Stimulated activated naive CD4-positive, alpha-beta T cell treated with Interleukin-2 at 50 U/mL for 16 hours (primary cell): Measurements from ENCODE around the gene PIP4P1.
"Not testable (repeated sequence)": the region's sequence is repeated elsewhere in the genome, so short reads cannot be mapped to it uniquely, and the experiment has no call there.

ENCODE experiments used
- DNase-seq: peaks from one replicate; lab custom pipeline; 2025; lab: John Stamatoyannopoulos, UW

The PIP4P1 gene

DNA sequence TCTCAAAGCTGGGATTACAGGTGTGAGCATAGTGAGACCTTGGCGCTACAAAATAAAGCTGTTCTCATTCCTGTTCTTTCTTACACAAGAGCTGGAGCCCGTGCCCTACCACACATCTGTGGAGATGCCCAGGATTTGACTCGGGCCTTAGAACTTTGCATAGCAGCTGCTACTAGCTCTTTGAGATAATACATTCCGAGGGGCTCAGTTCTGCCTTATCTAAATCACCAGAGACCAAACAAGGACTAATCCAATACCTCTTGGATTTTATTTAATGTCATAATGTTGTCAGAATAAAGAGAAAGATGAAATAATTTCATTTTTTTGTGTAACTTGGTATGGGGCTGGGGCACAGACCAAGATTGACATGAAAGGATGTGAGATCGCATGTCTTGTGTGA is 15.5 kb upstream of the PIP4P1 start:
- DNase-seq, result no peak

DNA sequence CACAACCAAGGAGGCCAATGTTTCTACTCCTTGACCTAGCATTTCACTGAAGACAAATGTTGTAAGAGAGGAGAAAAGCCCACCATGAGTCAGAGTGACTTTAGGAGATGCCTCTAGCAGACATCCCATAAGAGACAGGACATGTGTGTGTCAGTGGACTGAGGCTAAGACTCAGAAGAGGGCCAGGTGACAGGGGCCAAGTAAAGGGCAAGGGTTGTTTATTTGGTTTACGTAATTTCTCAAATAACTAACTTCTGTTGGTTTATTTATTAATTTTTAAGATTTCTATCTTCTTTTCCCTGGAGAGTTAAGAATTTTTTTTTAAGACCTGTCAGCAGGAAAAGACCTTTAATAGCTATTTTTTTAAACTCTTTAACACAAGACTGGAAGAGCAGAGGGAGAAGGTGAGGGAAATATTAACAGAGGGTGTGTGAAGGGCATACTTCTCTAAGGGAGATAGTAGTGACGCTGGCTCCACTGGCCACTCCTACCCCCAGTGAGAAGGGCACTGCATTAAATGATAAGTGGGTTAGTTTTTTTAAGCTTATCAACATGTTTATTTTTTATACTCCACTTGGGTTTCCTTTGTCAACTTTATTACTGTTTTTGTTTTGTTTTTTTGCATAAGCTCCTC is 11.4 kb upstream of the PIP4P1 start:
- no peak for DNase-seq

DNA sequence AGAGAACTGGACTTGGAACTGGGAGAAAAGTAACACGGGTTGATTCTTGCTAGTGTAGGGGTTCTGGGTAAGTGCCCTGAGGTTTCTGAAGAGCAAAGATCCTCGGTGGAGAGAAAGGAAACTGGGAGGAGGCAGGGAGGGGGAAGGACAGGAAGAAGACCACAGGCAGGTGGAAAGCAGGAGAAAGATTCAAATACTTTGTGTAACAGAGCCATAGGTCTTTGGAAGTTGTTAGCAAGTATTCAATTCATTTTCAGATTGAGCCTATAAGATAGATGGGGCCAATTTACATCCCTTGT is 9.3 kb upstream of the PIP4P1 start:
- DNase-seq, result no peak

DNA sequence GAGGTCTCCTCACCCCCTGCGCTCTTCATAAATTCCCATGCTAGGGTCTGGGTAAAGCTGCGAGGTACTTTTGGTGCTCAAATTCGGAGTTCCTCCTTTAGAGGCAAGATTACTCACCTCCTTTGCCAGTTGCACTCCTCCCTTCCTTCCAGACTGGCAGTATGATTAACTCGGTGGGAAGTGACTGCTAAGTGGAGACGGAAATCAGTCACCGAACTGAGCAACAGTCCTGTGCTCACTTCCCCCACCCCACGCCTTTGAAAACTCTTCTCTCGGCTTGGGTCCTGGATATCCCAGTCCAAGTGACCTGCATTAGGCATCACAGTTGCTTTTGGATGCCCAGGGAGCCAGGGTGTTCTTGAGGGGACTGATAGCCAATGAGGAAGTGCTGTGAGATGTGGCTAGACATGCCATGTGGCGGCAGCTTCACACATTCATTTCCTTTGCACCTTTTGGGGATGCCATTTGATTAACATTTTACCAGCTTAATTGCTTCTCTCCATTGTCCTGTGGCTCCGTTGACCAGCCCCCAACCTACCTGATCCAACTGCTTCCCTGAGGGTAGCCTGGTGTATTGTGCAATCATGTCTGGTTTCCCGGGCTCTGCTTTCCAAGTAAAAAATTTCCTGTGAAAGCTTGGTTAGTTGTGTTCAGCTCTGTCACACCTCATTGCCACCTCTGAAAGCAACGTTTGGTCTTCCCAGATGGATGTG is 8.8 kb upstream of the PIP4P1 start:
- peak; percentile 67 for DNase-seq

DNA sequence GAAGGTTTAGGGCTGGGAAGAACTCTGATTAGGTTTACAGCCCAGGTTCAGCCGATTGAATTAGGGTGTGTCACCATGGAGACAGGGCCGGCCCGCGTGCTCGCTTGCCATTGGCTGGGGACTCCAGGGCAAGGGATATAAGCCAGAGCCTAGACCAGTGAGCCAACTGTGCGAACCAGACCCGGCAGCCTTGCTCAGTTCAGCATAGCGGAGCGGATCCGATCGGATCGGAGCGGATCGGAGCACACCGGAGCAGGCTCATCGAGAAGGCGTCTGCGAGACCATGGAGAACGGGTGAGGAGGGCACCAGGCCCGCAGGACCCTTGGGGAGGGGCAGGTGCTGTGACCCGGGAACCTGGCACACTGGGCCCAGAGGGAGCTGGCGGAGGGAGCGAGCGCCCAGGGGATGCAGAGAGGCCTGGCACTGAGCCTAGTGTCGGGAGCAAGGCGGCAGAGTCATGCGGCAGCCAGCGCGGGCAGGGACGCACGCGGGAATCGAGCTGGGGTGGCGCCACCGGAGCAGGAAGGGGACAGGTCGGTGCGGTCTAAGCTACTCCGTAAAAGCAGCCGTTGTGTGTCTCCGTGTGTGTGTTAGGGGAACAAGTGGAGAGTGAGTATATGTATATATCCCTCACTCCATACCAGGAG is 8.1 kb upstream of the PIP4P1 start, which contains the start of gene PNP:
TSS of gene PNP (plus strand) at position 165 of the 648 bp plus-strand sequence. CDS start at position 284, 119 bp downstream.
- DNase-seq, result peak; percentile 84

DNA sequence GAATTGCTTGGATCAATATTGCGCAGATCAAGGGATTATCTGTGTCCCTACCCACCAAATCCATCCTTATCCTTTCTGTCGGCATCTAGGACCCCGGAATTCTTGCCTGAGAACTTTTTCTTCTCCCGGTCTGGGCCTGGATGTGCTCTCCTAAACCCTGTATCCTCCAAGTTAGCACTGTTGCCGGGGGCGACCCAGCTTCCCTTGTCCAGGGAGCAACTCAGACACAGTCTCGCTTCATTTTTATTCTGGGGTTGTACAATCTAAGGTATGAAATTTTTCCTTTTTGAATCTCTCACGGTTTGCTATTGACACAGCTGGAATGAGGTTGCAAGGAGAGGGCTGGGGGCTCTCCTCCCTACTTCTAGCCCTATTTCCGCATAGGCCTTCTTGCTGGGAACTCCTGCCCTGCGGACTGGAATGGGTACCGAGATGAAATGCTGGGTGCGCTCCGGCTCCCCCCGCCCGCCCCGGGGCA is 7.6 kb upstream of the PIP4P1 start:
- no peak for DNase-seq

DNA sequence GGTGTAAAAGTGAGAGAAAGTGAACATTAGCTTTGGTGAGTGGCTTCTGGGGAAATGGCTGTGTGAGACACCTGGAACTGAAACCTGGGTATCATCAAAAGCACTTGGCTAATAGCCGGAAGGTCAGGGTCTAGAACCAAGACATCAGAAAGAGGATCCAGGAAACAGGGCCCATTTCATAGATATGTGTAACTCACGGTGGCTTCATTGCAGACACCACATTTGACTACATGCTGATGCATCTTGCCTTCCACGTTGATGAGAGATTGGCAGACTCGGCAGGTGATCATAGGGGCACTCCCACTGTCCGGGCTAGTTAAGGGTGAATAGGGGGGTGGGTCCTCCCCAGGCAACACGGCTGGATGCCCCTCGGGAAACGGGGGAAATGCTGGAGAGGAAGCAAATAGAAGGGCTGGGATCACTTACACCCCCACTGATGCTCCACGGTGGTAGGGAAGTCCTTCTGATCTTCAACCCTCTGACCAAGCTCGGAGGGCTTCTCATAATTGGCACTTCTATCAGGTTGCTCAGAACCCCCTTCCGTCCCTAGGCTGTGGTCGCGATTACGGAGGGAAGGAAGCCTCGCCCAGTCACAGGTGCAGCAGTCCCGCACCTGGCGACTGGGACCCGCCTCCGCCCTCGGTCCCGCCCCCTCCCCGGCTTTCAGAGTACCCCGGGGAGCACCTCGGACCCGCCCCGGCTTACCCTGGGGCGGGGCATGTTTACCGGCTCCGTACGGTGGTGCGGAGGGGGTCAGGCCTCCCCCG is 593 bp downstream of the PIP4P1 start:
- DNase-seq, result peak; percentile 62

DNA sequence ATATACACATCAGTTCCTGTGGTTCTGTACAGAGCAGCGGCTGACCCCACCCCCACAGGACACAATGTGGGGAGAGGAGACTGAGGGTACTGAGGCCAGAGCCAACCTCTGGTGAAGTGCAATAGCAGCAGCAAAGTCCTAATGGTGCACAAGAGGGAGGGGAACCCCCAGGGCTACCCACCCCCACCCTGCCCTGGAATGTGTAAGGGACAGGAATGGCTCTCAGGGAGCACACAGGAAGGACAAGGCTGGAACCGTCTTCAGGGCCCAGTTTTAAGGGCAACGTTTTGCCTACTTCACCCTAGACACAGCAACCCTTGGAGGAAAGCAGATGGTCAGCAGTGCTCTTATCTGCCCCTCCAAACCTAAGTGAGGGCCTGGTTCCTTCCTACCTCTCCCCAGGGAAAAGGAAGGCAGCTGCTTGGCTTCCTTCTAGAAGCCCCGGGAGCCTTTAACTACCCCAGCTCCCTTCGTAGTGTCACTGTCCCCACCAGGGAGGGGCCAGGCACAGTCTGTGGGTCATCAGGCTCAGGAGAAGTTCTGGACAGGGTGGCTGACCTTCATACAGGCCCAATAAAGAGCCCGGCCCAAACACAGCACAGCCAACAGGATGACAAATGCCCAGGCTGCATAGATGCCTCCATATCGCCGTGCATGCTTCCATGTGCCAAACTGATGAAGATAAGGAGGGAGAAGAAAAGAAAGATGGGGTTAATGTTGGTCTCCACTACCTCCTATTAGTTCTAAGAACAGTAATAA is 3.0 kb downstream of the PIP4P1 start:
- no peak for DNase-seq

DNA sequence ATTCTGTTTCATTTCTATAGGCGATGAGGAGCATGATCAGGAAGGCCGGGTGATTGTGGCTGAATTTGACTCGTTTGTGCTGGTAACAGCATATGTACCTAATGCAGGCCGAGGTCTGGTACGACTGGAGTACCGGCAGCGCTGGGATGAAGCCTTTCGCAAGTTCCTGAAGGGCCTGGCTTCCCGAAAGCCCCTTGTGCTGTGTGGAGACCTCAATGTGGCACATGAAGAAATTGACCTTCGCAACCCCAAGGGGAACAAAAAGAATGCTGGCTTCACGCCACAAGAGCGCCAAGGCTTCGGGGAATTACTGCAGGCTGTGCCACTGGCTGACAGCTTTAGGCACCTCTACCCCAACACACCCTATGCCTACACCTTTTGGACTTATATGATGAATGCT is 4.3 kb downstream of the PIP4P1 start:
- DNase-seq, result no peak

DNA sequence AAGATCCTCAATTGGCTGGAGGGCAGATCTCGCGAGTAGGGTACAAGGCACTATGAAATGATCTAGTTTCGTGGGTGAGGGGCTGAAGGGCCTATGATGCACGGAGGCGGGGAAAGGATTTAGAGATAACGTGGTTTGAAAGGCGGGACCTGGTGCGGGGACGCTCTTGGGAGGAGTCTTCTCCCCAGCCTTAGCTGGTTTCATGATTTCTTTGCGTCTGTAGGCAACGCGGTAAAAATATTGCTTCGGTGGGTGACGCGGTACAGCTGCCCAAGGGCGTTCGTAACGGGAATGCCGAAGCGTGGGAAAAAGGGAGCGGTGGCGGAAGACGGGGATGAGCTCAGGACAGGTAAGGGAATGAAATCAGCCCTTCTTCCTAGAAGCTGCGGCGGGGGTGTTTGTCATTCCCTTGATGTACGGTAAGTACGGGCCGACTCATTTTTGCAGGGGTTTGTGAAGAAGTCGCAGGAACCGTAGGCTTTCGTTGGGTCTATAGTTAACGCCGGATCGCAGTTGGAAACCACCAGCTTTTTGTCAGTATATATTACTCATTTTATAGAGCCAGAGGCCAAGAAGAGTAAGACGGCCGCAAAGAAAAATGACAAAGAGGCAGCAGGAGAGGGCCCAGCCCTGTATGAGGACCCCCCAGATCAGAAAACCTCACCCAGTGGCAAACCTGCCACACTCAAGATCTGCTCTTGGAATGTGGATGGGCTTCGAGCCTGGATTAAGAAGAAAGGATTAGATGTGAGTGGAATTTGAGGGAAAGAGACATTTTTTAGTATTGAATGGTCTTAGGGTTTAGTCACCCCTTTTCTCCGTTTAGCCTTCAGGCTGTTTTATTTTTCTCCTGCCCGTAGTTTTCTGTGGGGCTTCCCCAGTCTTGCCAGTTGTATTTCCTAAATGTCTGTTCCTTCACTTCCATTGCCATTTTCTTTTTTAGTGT is 5.6 kb downstream of the PIP4P1 start:
- peak; percentile 87 for DNase-seq

DNA sequence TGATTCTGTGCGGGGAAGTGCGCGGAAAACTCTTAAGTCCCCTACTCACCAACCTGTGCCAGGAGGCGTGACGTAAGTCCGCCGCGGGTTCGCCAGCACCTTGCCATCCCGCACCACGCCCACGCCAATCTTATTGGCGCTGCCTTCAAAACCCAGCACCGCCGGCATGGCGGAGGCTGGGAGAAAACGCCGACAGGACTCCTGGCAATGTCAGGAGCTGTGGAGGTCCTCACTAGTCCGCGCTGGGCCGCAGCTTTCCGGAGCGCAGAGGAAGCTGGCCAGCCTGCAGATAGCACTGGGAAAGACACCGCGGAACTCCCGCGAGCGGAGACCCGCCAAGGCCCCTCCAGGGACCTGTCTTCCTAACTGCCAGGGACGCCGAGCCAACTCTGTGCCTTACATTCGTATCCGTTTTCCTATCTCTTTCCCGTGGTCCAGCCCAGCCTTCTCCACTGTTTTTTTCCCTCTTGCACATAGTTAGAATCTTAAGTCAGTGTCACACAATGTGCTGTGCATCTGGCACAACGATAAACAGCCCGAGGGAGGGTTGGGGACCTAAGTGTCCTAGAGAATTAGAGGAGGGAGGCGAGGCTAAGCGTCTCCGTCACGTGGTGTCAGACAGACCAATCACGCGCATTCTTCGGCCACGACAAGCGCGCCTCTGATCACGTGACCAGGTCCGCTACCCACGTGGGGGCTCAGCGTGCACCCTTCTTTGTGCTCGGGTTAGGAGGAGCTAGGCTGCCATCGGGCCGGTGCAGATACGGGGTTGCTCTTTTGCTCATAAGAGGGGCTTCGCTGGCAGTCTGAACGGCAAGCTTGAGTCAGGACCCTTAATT is 6.5 kb downstream of the PIP4P1 start, which contains the start of the genes APEX1 and OSGEP:
TSS of gene APEX1 (plus strand) at position 711 of the 839 bp plus-strand sequence. CDS start 420 bp downstream, outside the sequence.
TSS of gene OSGEP (minus strand) at position 297 of the 839 bp plus-strand sequence. CDS start at position 168, 129 bp downstream.
- DNase-seq, result peak; percentile 98

DNA sequence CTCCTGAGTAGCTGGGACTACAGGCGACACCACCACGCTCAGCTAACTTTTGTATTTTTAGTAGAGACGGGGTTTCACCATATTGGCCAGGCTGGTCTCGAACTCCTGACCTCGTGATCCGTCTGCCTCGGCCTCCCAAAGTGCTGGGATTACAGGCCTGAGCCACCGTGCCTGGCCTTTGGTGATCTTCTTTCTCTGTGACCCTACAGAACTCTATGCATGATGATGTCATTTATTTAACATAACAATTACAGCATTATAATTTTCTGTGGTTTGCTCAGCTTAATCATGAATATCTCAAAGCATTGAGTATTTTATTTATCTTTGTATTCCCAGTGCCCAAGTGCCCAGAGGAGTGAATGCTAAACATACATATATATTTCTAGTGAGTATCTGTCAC is 8.4 kb downstream of the PIP4P1 start:
- not testable (repeated sequence) for DNase-seq

DNA sequence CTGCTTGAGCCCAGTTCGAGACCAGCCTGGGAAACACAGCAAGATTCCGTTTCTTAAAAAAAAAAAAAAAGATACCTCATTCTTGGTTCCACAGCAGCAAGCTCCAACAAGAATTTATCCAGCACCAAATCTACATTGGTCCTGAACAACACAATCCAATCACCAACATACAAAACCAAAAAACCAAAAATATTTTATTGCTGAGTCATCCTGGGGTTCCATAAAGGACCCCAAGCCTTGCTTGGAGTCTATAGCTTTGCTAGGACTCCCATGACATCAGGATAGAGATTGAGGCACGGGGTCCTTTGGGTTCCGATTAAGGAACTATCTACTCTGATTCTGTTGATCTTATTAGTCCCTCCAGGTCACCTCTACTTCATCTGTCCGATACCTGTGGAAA is 14.3 kb downstream of the PIP4P1 start:
- DNase-seq, result no peak

DNA sequence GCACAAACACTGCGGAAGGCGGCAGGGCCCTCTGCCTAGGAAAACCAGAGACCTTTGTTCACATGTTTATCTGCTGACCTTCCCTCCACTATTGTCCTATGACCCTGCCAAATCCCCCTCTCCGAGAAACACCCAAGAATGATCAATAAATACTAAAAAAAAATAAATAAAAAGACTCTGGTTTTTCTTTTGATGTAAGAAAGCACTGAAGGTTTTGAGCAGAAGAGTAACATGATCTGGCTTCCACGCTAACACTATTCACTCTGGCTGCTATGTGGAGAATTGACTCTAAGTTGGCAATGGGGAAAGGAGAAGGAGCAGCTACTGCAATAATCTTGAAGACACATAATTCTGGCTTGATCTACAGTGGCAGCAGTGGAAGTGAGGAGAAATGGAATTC is 17.6 kb downstream of the PIP4P1 start:
- not testable (repeated sequence) for DNase-seq

DNA sequence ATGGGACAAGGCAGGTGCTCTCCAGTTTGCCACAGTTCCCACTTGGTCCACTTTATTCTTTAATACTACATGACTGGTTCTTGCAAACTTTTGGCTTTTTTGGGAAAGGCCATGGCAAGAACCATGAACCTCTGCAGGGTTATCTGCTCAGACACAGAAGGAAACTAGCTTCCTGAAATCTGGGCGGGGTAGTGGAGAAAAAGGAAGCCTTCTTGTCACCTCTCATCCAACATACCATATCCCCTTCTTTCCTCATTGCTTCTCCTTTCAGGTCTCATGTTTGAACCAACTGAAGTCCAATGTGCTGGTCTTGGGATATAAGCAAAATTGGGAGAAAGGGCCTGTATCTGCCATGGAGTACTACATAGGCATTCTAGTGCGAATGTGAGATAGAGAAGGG is 19.8 kb downstream of the PIP4P1 start:
- DNase-seq, result no peak

DNA sequence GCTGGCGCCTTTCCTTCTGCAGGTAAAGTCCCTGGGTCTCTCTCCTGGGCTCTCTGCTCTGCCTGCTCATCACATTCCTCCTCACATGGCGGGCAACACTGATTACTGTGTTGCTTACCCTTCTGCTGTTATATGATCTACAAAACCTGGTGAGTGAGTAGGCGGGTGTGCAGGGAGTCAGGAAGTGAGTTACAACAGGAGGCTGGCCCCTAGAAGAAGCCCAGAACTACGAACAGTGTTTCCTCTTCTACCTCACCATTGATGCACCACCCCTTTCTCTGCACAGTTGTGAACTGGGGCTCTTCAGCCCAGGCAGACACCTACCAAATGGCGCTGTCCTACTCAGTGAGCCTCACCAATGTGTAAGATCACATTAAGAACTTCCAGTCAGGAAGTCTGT is 20.4 kb downstream of the PIP4P1 start:
- no peak for DNase-seq

DNA sequence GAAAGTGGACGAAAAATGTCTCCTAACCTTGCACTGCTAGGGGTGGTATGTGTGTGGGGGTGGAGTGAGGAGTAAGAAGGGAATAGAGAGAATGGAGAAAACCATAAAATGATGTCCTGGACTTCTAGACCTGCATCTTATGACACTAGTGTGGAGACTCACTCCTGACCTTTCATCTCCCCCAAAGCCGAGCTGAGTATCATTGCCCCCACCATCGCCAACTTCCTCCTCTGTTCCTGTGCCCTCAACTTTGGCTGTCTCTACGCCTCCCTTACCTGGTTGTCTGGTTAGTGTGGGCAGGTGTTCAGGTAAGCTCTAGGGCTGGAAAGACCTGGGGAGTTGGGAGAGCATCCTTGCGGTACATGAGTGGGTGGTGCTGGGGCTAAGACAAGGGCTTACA is 20.8 kb downstream of the PIP4P1 start:
- no peak for DNase-seq

DNA sequence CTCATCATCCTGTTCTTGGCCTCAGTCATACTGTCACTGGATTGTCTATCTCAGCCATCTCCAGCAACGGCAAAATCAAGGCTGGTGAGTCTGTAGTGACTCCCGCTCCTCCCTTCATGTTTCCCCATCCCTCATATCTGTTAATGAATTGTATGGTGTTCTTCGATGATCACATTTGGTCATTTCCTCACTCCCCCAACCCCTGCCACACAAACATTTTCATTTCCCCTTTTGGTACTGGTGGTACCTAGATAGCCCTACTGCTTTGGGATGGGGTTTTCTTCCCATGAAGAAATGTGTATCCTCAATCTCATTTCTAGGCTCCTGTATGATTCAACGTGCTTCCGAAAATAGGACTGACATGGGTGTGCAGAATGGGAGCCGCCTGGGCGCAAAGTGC is 22.6 kb downstream of the PIP4P1 start:
- DNase-seq, result no peak

DNA sequence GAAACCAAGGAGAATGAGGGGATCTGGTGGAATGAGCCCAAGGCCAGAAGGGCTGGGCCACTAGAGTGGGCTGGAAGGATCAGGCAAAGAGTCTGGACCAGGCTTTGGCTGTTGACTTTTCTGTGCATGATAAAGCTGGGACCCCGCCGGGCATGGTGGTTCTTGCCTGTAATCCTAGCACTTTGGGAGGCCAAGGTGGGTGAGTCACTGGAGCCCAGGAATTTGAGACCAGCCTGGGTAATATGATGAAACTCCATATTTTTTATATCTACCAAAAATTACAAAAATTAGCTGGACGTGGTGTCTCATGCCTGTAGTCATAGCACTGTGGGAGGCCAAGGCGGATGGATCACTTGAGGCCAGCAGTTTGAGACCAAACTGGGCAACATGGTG is 24.9 kb downstream of the PIP4P1 start:
- no peak for DNase-seq
